GM23338 (cell line): Measurements from ENCODE around the gene SMOC2.

Experiments used
- CREB1 ChIP-seq: fragments of 250-450 bp; sonication (Bioruptor Pico); IDR thresholded peaks from 2 replicates; pipeline ENCODE4 v1.5.0; 2020; ENCODE audit warnings: low read depth, mild to moderate bottlenecking, moderate library complexity
- CTCF ChIP-seq, 2 experiments: fragments of 200-600 bp in 1 of 2; sonication (generic) in 1 of 2; conservative IDR thresholded peaks; 2 replicates each; pipeline versions ENCODE4 v1.5.1 to v1.6.1; 2016 to 2017; ENCODE audit warnings: antibody characterized with exemption in 2 of 2, low read depth in 2 of 2, mild to moderate bottlenecking in 2 of 2, moderate library complexity in 1 of 2
- EZH2 ChIP-seq: fragments of 200-600 bp; sonication (generic); IDR thresholded peaks from one replicate; pipeline ENCODE4 v1.8.0; 2017; ENCODE audit warnings: antibody characterized with exemption, mild to moderate bottlenecking, low read depth; ENCODE audit not compliant: unreplicated experiment
- EZH2phosphoT487 ChIP-seq: fragments of 200-600 bp; sonication (generic); IDR thresholded peaks from one replicate; pipeline ENCODE4 v1.8.1; 2018; ENCODE audit warnings: antibody characterized with exemption; ENCODE audit not compliant: unreplicated experiment
- JUNB ChIP-seq: IDR thresholded peaks from one replicate; pipeline ENCODE4 v1.6.1; 2016; ENCODE audit warnings: antibody characterized with exemption; ENCODE audit not compliant: unreplicated experiment
- NANOG ChIP-seq: IDR thresholded peaks from 2 replicates; pipeline ENCODE4 v1.6.1; 2016; ENCODE audit warnings: antibody characterized with exemption, borderline replicate concordance
- POLR2AphosphoS5 ChIP-seq: IDR thresholded peaks from 2 replicates; pipeline ENCODE4 v1.6.1; 2016; ENCODE audit warnings: antibody characterized with exemption, low read depth
- REST ChIP-seq: IDR thresholded peaks from one replicate; pipeline ENCODE4 v1.6.1; 2018; ENCODE audit warnings: antibody characterized with exemption; ENCODE audit not compliant: unreplicated experiment
- STAT1 ChIP-seq: IDR thresholded peaks from one replicate; pipeline ENCODE4 v1.6.1; 2016; ENCODE audit warnings: antibody characterized with exemption; ENCODE audit not compliant: unreplicated experiment
- ZNF114 ChIP-seq: fragments of 250-450 bp; sonication (Bioruptor Pico); IDR thresholded peaks from 2 replicates; pipeline ENCODE4 v1.5.0; 2020; ENCODE audit warnings: mild to moderate bottlenecking, moderate library complexity
- ZNF331 ChIP-seq: fragments of 250-450 bp; sonication (Bioruptor Pico); IDR thresholded peaks from 2 replicates; pipeline ENCODE4 v1.5.0; 2020; ENCODE audit warnings: low read depth, mild to moderate bottlenecking, moderate library complexity

GRCh38 chr6:168576388-168576787 is 135.4 kb downstream of the SMOC2 start:
- TF ChIP-seq CTCF (conservative IDR thresholded peaks at IDR 0.05; ENCODE audit: low read depth in 2 of 2) (no peak), NANOG (no peak), EZH2 (no peak), STAT1 (no peak), REST (no peak), POLR2AphosphoS5 (no peak), JUNB (no peak), EZH2phosphoT487 (no peak), CREB1 (CRISPR knock-in tag) (no peak), ZNF114 (CRISPR knock-in tag) (no peak), ZNF331 (CRISPR knock-in tag) (no peak)
